ENCODE data around the gene DEDD. TPM values are rescaled to one million over a fixed set of nuclear protein-coding genes. Genes with fewer than 3 reads are reported as not detected.

Gene DEDD
- total and polyA plus RNA-seq, 2 of the 13 experiments (the other 11 are each of a cell fraction or from before 2014, with no cell fraction given): 12.6 to 27.8 TPM

GRCh38 chr1:161153682-161154337, 21.3 kb upstream of the DEDD start, which contains the start of gene UFC1 (continued):
- TF ChIP-seq ZNF646 (CRISPR knock-in tag; IDR thresholded peaks at IDR 0.05) (0 out of 2 replicates have a peak, but pooled peaks have one; percentile 17), NR2F6 (IDR thresholded peaks at IDR 0.05) (no peak), NR2F6 (CRISPR knock-in tag; IDR thresholded peaks at IDR 0.05) (no peak), ZBTB3 (CRISPR knock-in tag; IDR thresholded peaks at IDR 0.05; ENCODE audit: borderline replicate concordance, low read depth) (no peak), FOXJ3 (CRISPR knock-in tag; IDR thresholded peaks at IDR 0.05; ENCODE audit: borderline replicate concordance) (no peak), ZMYM4 (CRISPR knock-in tag; IDR thresholded peaks at IDR 0.05) (peak; percentile 75), ZSCAN29 (CRISPR knock-in tag; conservative IDR thresholded peaks at IDR 0.05) (0 out of 2 replicates have a peak, but pooled peaks have one; percentile 69), ZNF720 (CRISPR knock-in tag; IDR thresholded peaks at IDR 0.05) (no peak), ZNF770 (CRISPR knock-in tag; IDR thresholded peaks at IDR 0.05) (no peak), ZNF678 (CRISPR knock-in tag; IDR thresholded peaks at IDR 0.05) (no peak), AKNA (CRISPR knock-in tag; IDR thresholded peaks at IDR 0.05; ENCODE audit: borderline replicate concordance) (no peak), ZNF782 (CRISPR knock-in tag; IDR thresholded peaks at IDR 0.05; ENCODE audit: borderline replicate concordance) (0 out of 2 replicates have a peak, but pooled peaks have one; percentile 53), ZNF878 (CRISPR knock-in tag; IDR thresholded peaks at IDR 0.05) (0 out of 2 replicates have a peak, but pooled peaks have one; percentile 47), ZBTB14 (CRISPR knock-in tag; IDR thresholded peaks at IDR 0.05) (no peak), KLF9 (CRISPR knock-in tag; IDR thresholded peaks at IDR 0.05; ENCODE audit: low read depth) (0 out of 2 replicates have a peak, but pooled peaks have one; percentile 32)

Data from HepG2 (cell line).